IMR-90 (cell line): ENCODE measurements around the gene RB1. TPM values are rescaled to one million over a fixed set of nuclear protein-coding genes. Genes with fewer than 3 reads are reported as not detected.

Experiments
- ATAC-seq: fragments of 200-7000 bp; cut with Tn5 transposase; 2 replicates; pipeline ENCODE4 v1.9.1; 2020; ENCODE audit warnings: low read depth, mild to moderate bottlenecking, moderate library complexity
- BruUV-seq: library from RNA; stranded (reverse); fragments of 400-500 nt; replicated peaks from 2 replicates; lab custom pipeline; 2021; lab: Mats Ljungman, UMichigan
- CTCF ChIA-PET: fragments of 300-600 bp; formaldehyde crosslinking; extraction: SDS; loops from one replicate; lab custom pipeline; 2021; ENCODE audit warnings: antibody characterized with exemption; lab: Yijun Ruan, JAX
- POLR2A ChIA-PET: fragments of 300-600 bp; sonication (Branson Sonifier 250); formaldehyde crosslinking; loops from one replicate; lab custom pipeline; 2022; ENCODE audit warnings: antibody characterized with exemption; ENCODE audit not compliant: unreplicated experiment; lab: Charles Lee
- DNase-seq: peaks from one replicate; pipeline ENCODE4 v3.0.0; 2013
- H2AFZ ChIP-seq: replicated peaks from 2 replicates; pipeline ENCODE3; 2013; ENCODE audit warnings: low read length, mild to moderate bottlenecking; ENCODE audit not compliant: poor library complexity
- H2AK5ac ChIP-seq: 2 replicates; pipeline ENCODE4 v1.6.1; 2013; ENCODE audit warnings: low read depth, low read length, inconsistent platforms
- H2AK9ac ChIP-seq: replicated peaks from 2 replicates; pipeline ENCODE3; 2013; ENCODE audit warnings: mild to moderate bottlenecking, low read depth, low read length, moderate library complexity; ENCODE audit not compliant: poor library complexity
- H2BK120ac ChIP-seq: 2 replicates; pipeline ENCODE4 v1.6.1; 2013; ENCODE audit warnings: low read depth, low read length, inconsistent platforms
- H2BK15ac ChIP-seq: 3 replicates; pipeline ENCODE4 v1.6.1; 2013; ENCODE audit warnings: low read depth, low read length, inconsistent platforms
- H2BK20ac ChIP-seq: 2 replicates; pipeline ENCODE4 v1.6.1; 2013; ENCODE audit warnings: low read depth, mild to moderate bottlenecking, inconsistent platforms, low read length, moderate library complexity
- H2BK5ac ChIP-seq: 2 replicates; pipeline ENCODE4 v1.6.1; 2013; ENCODE audit warnings: mild to moderate bottlenecking, low read depth, low read length, inconsistent platforms; ENCODE audit not compliant: poor library complexity, severe bottlenecking
- H3K14ac ChIP-seq: replicated peaks from 2 replicates; pipeline ENCODE4 v1.6.1; 2013; ENCODE audit warnings: low read depth, low read length, inconsistent platforms
- H3K18ac ChIP-seq: 2 replicates; pipeline ENCODE4 v1.6.1; 2013; ENCODE audit warnings: low read depth, low read length, control low read depth
- H3K23ac ChIP-seq: 2 replicates; pipeline ENCODE4 v1.6.1; 2013; ENCODE audit warnings: low read depth, low read length, inconsistent platforms
- H3K27ac ChIP-seq: 2 replicates; pipeline ENCODE4 v1.5.1; 2013; ENCODE audit warnings: mild to moderate bottlenecking, control low read depth, low read length; ENCODE audit not compliant: insufficient read depth
- H3K27me3 ChIP-seq: 2 replicates; pipeline ENCODE4 v1.6.1; 2013; ENCODE audit warnings: low read length; ENCODE audit not compliant: control insufficient read depth, insufficient read depth
- H3K36me3 ChIP-seq: 2 replicates; pipeline ENCODE4 v1.6.1; 2013; ENCODE audit warnings: low read length, mixed read lengths; ENCODE audit not compliant: control insufficient read depth, insufficient read depth
- H3K4ac ChIP-seq: 2 replicates; pipeline ENCODE4 v1.6.1; 2013; ENCODE audit warnings: low read depth, low read length, inconsistent platforms
- H3K4me1 ChIP-seq: 2 replicates; pipeline ENCODE4 v1.6.1; 2013; ENCODE audit warnings: low read length, mixed read lengths; ENCODE audit not compliant: control insufficient read depth, insufficient read depth
- H3K4me2 ChIP-seq: 2 replicates; pipeline ENCODE4 v1.6.1; 2013; ENCODE audit warnings: low read depth, mild to moderate bottlenecking, control low read depth, low read length, moderate library complexity
- H3K4me3 ChIP-seq: 2 replicates; pipeline ENCODE4 v1.5.1; 2013; ENCODE audit warnings: low read depth, mild to moderate bottlenecking, control low read depth, low read length, moderate library complexity; ENCODE audit not compliant: insufficient read depth
- H3K56ac ChIP-seq: 2 replicates; pipeline ENCODE4 v1.6.1; 2013; ENCODE audit warnings: low read length, inconsistent platforms; ENCODE audit not compliant: insufficient read depth; ENCODE audit errors: extremely low read depth
- H3K79me1 ChIP-seq, 2 experiments: 2 replicates each; pipeline ENCODE4 v1.6.1; 2013; ENCODE audit warnings: low read length in 2 of 2, inconsistent platforms in 1 of 2, low read depth in 1 of 2
- H3K9ac ChIP-seq: 2 replicates; pipeline ENCODE4 v1.6.1; 2013; ENCODE audit warnings: low read depth, low read length, control low read depth
- H3K9me1 ChIP-seq: 2 replicates; pipeline ENCODE4 v1.6.1; 2013; ENCODE audit warnings: low read length, inconsistent platforms; ENCODE audit not compliant: insufficient read depth
- H3K9me3 ChIP-seq: 2 replicates; pipeline ENCODE4 v1.6.1; 2013; ENCODE audit warnings: low read length; ENCODE audit not compliant: control insufficient read depth, insufficient read depth
- H4K20me1 ChIP-seq: 2 replicates; pipeline ENCODE4 v1.6.1; 2013; ENCODE audit warnings: low read length, inconsistent platforms; ENCODE audit not compliant: insufficient read depth
- H4K5ac ChIP-seq: 2 replicates; pipeline ENCODE4 v1.6.1; 2013; ENCODE audit warnings: mild to moderate bottlenecking, low read depth, low read length, control low read depth
- H4K8ac ChIP-seq, 2 experiments: 2 replicates each; pipeline ENCODE4 v1.6.1; 2013; ENCODE audit warnings: low read depth in 2 of 2, low read length in 2 of 2, control low read depth in 1 of 2, inconsistent platforms in 1 of 2
- H4K91ac ChIP-seq: 2 replicates; pipeline ENCODE4 v1.6.1; 2013; ENCODE audit warnings: low read depth, low read length, inconsistent platforms; ENCODE audit not compliant: insufficient read depth
- BHLHE40 ChIP-seq: fragments of 150-350 bp; IDR thresholded peaks from 2 replicates; pipeline ENCODE4 v1.6.1; 2016; ENCODE audit warnings: mild to moderate bottlenecking, low read depth, low read length
- CEBPB ChIP-seq: IDR thresholded peaks from 2 replicates; pipeline ENCODE4 v1.6.1; 2012; ENCODE audit warnings: low read depth, low read length, improper control_type of control experiment
- CHD1 ChIP-seq: IDR thresholded peaks from 2 replicates; pipeline ENCODE4 v1.6.1; 2012; ENCODE audit warnings: low read depth, low read length, improper control_type of control experiment
- CTCF ChIP-seq: conservative IDR thresholded peaks from 2 replicates; pipeline ENCODE4 v1.5.1; 2012; ENCODE audit warnings: mild to moderate bottlenecking, low read depth, low read length, improper control_type of control experiment
- ELK1 ChIP-seq: fragments of 150-350 bp; IDR thresholded peaks from 2 replicates; pipeline ENCODE4 v1.6.1; 2016; ENCODE audit warnings: low read depth, mild to moderate bottlenecking, low read length, moderate library complexity, borderline replicate concordance
- FOS ChIP-seq: fragments of 150-350 bp; IDR thresholded peaks from 2 replicates; pipeline ENCODE4 v1.6.1; 2016; ENCODE audit warnings: low read depth, low read length
- MAFK ChIP-seq: IDR thresholded peaks from 2 replicates; pipeline ENCODE4 v1.6.1; 2012; ENCODE audit warnings: low read depth, low read length, improper control_type of control experiment
- MAZ ChIP-seq: IDR thresholded peaks from 2 replicates; pipeline ENCODE4 v1.6.1; 2012; ENCODE audit warnings: low read depth, mild to moderate bottlenecking, low read length, improper control_type of control experiment, moderate library complexity, borderline replicate concordance
- MXI1 ChIP-seq: IDR thresholded peaks from 2 replicates; pipeline ENCODE4 v1.6.1; 2012; ENCODE audit warnings: low read depth, mild to moderate bottlenecking, low read length, moderate library complexity, borderline replicate concordance
- NFE2L2 ChIP-seq: fragments of 150-350 bp; IDR thresholded peaks from 2 replicates; pipeline ENCODE4 v1.6.1; 2016; ENCODE audit warnings: low read depth, mild to moderate bottlenecking, low read length
- RAD21 ChIP-seq: IDR thresholded peaks from 2 replicates; pipeline ENCODE4 v1.6.1; 2012; ENCODE audit warnings: low read length, improper control_type of control experiment
- RCOR1 ChIP-seq: IDR thresholded peaks from 2 replicates; pipeline ENCODE4 v1.6.1; 2012; ENCODE audit warnings: mild to moderate bottlenecking, low read length, improper control_type of control experiment; ENCODE audit not compliant: insufficient replicate concordance
- RFX5 ChIP-seq: IDR thresholded peaks from 2 replicates; pipeline ENCODE4 v1.8.0; 2012; ENCODE audit warnings: low read depth, mild to moderate bottlenecking, low read length, moderate library complexity
- SMC3 ChIP-seq: fragments of 150-350 bp; IDR thresholded peaks from 2 replicates; pipeline ENCODE4 v1.6.1; 2016; ENCODE audit warnings: low read depth, mild to moderate bottlenecking, antibody characterized with exemption, low read length, moderate library complexity
- USF2 ChIP-seq: fragments of 150-350 bp; IDR thresholded peaks from 2 replicates; pipeline ENCODE4 v1.6.1; 2017; ENCODE audit warnings: mild to moderate bottlenecking, antibody characterized with exemption, low read length, low read depth
- dilution Hi-C: fragments of 300-500 bp; cut with HindIII; formaldehyde crosslinking; loops from one replicate; pipeline ENCODE4 v1.14.3; 2018; ENCODE audit warnings: low sequenced_read_pairs; ENCODE audit not compliant: unreplicated experiment
- in situ Hi-C: fragments of 300-500 bp; cut with MboI; formaldehyde crosslinking; loops from 3 replicates; pipeline ENCODE4 v1.14.3; 2019; ENCODE audit warnings: low sequenced_read_pairs, inconsistent platforms, mixed read lengths
- intact Hi-C: fragments of 100-400 bp; cut with micrococcal nuclease; formaldehyde crosslinking; loops from 2 replicates; pipeline ENCODE4 v1.10.0; 2022
- polyA plus RNA-seq, 3 experiments: library from polyadenylated mRNA; depleted of rRNA; stranded (reverse); fragments of >200 nt; gene quantifications; 2 replicates each; pipeline ENCODE4 v1.2.3, GENCODE V29; 2012; ENCODE audit warnings: low replicate concordance in 1 of 3
- total RNA-seq: library from RNA; depleted of rRNA; stranded (reverse); fragments of >200 nt; gene quantifications from 2 replicates; pipeline ENCODE4 v1.2.3, GENCODE V29; 2012

The RB1 gene
- total and polyA plus RNA-seq, 2 of the 4 experiments (the other 2 are of a cell fraction) = 11.4 to 15.4 TPM

GRCh38 chr13:48486362-48486761 lies 182.8 kb downstream of the RB1 start:
- dilution Hi-C loops = no loop called here
- in situ Hi-C loops = no loop called here
- H3K27ac ChIP-seq = no peak overlapping the region
- H2BK5ac ChIP-seq = no peak overlapping the region
- no peak overlapping the region for H3K4ac ChIP-seq
- H3K36me3 ChIP-seq = no peaks in the 10 kb centered on the region
- no peak overlapping the region for H2BK15ac ChIP-seq
- ChIA-PET POLR2A (no interaction called here), CTCF (no interaction called here)
- no peak overlapping the region for H2BK120ac ChIP-seq
- no peak overlapping the region for H3K4me2 ChIP-seq
- H3K23ac ChIP-seq = no peak overlapping the region
- H3K14ac ChIP-seq = no peak overlapping the region
- H3K4me3 ChIP-seq = no peak overlapping the region
- H4K91ac ChIP-seq = no peak overlapping the region
- H3K9ac ChIP-seq = no peak overlapping the region
- no TSS peak for BruUV-seq
- no peak for DNase-seq
- no peaks in the 10 kb centered on the region for H3K79me1 ChIP-seq
- no peaks in the 10 kb centered on the region for H3K9me1 ChIP-seq
- H2AFZ ChIP-seq = no peak overlapping the region
- no peak overlapping the region for H2AK9ac ChIP-seq
- no peak overlapping the region for H4K8ac ChIP-seq
- H3K56ac ChIP-seq = no peak overlapping the region
- H2BK20ac ChIP-seq = no peak overlapping the region
- H3K18ac ChIP-seq = no peak overlapping the region
- H3K4me1 ChIP-seq = no peaks in the 10 kb centered on the region
- TF ChIP-seq USF2 (no peak), RAD21 (no peak), CHD1 (no peak), SMC3 (no peak), BHLHE40 (no peak), CTCF (no peak), FOS (no peak), MAFK (no peak), NFE2L2 (no peak), CEBPB (no peak), MAZ (no peak), RCOR1 (no peak), RFX5 (no peak), MXI1 (no peak), ELK1 (no peak)
- no peaks in the 10 kb centered on the region for H3K9me3 ChIP-seq
- H4K20me1 ChIP-seq = no peaks in the 10 kb centered on the region
- no peak overlapping the region for H2AK5ac ChIP-seq
- ATAC-seq = no peak
- no peaks in the 10 kb centered on the region for H3K27me3 ChIP-seq
- H4K5ac ChIP-seq = no peak overlapping the region
- intact Hi-C loops = no loop called here
